Gastrocnemius medialis (tissue), 4 donors: ENCODE results near the gene RNASEH2B.

ENCODE experiments used
- CTCF ChIP-seq, 5 experiments: fragments of 450-650 bp in 3 of 5; fragments of 200-600 bp in 2 of 5; sonication (generic) in 2 of 5; IDR thresholded peaks in 4 of 5; conservative IDR thresholded peaks in 1 of 5; 1 replicate in 4 of 5; 2 replicates in 1 of 5; pipeline ENCODE4 v1.5.1; 2016 to 2019; ENCODE audit warnings: antibody characterized with exemption in 5 of 5, mild to moderate bottlenecking in 3 of 5, moderate library complexity in 3 of 5
- POLR2A ChIP-seq, 2 donors: fragments of 450-650 bp; IDR thresholded peaks; one replicate each; pipeline ENCODE4 v1.6.1; 2017; ENCODE audit warnings: antibody characterized with exemption in 2 of 2, mild to moderate bottlenecking in 2 of 2, moderate library complexity in 2 of 2

GRCh38 chr13:50888362-50888761 lies 21.2 kb upstream of the RNASEH2B start:
- TF ChIP-seq CTCF (IDR thresholded peaks at IDR 0.05 in 4 of 5, conservative IDR thresholded peaks at IDR 0.05 in 1 of 5) (no peak), POLR2A (IDR thresholded peaks at IDR 0.05) (no peak)
